ENCODE measurements around the gene TRPC3.

TRPC3 gene

GRCh38 chr4:121951521-121952110 is at the start of gene TRPC3:
TSS of gene TRPC3 (minus strand) at chr4:121952060. CDS start at chr4:121951680, 380 bp downstream.
- peak within 1 kb of the TSS; percentile 66 for H3K4me3 ChIP-seq (ENCODE audit: control insufficient read depth, low read depth, low read length)
- DNase-seq (ENCODE audit: low read depth) = no peak
- no peak for TF ChIP-seq CTCF (IDR thresholded peaks at IDR 0.05; ENCODE audit: control insufficient read depth, insufficient read depth, low read depth, low read length, missing control alignments)

- DNase-seq (ENCODE audit: low read depth) = no peak
- H3K4me3 ChIP-seq (ENCODE audit: control insufficient read depth, low read depth, low read length) = no peak overlapping the region
- TF ChIP-seq CTCF (IDR thresholded peaks at IDR 0.05; ENCODE audit: control insufficient read depth, insufficient read depth, low read depth, low read length, missing control alignments) = no peak
These were observed 49.0 kb upstream of the TRPC3 start for GRCh38 chr4:122000849-122001248.

- DNase-seq (ENCODE audit: low read depth) = no peak
- TF ChIP-seq CTCF (IDR thresholded peaks at IDR 0.05; ENCODE audit: control insufficient read depth, insufficient read depth, low read depth, low read length, missing control alignments) = peak; percentile 28
- H3K4me3 ChIP-seq (ENCODE audit: control insufficient read depth, low read depth, low read length) = no peak overlapping the region
These were observed 46.2 kb upstream of the TRPC3 start for GRCh38 chr4:121998024-121998423.

- no peak for TF ChIP-seq CTCF (IDR thresholded peaks at IDR 0.05; ENCODE audit: control insufficient read depth, insufficient read depth, low read depth, low read length, missing control alignments)
- no peak overlapping the region for H3K4me3 ChIP-seq (ENCODE audit: control insufficient read depth, low read depth, low read length)
- DNase-seq (ENCODE audit: low read depth) = no peak
These were observed 44.1 kb upstream of the TRPC3 start for GRCh38 chr4:121995790-121996537.

- DNase-seq (ENCODE audit: low read depth) = no peak
- H3K4me3 ChIP-seq (ENCODE audit: control insufficient read depth, low read depth, low read length) = no peak overlapping the region
- TF ChIP-seq CTCF (IDR thresholded peaks at IDR 0.05; ENCODE audit: control insufficient read depth, insufficient read depth, low read depth, low read length, missing control alignments) = no peak
These were observed 40.1 kb upstream of the TRPC3 start for GRCh38 chr4:121991968-121992367.

GRCh38 chr4:121990489-121990888 is 38.6 kb upstream of the TRPC3 start:
- no peak for TF ChIP-seq CTCF (IDR thresholded peaks at IDR 0.05; ENCODE audit: control insufficient read depth, insufficient read depth, low read depth, low read length, missing control alignments)
- no peak overlapping the region for H3K4me3 ChIP-seq (ENCODE audit: control insufficient read depth, low read depth, low read length)
- DNase-seq (ENCODE audit: low read depth) = no peak

Measured in AG09309 (cell line).